Ovary (tissue), 3 donors: Measurements from ENCODE around the gene BAIAP2L1.

ENCODE experiments used
- EP300 ChIP-seq: sonication (generic); formaldehyde crosslinking; IDR thresholded peaks from one replicate; pipeline ENCODE4 v1.6.1; 2017; ENCODE audit warnings: antibody characterized with exemption
- TF ChIP-seq, protein P1 (sequence below), 3 donors: fragments of 450-650 bp in 2 of 3; fragments of 200-600 bp in 1 of 3; IDR thresholded peaks; one replicate each; pipeline versions ENCODE4 v1.5.1 to v1.8.0; 2016 to 2022; ENCODE audit warnings: antibody characterized with exemption in 3 of 3, mild to moderate bottlenecking in 1 of 3
- donor health status: DM: no; HTN: no; CAD: no.

DNA sequence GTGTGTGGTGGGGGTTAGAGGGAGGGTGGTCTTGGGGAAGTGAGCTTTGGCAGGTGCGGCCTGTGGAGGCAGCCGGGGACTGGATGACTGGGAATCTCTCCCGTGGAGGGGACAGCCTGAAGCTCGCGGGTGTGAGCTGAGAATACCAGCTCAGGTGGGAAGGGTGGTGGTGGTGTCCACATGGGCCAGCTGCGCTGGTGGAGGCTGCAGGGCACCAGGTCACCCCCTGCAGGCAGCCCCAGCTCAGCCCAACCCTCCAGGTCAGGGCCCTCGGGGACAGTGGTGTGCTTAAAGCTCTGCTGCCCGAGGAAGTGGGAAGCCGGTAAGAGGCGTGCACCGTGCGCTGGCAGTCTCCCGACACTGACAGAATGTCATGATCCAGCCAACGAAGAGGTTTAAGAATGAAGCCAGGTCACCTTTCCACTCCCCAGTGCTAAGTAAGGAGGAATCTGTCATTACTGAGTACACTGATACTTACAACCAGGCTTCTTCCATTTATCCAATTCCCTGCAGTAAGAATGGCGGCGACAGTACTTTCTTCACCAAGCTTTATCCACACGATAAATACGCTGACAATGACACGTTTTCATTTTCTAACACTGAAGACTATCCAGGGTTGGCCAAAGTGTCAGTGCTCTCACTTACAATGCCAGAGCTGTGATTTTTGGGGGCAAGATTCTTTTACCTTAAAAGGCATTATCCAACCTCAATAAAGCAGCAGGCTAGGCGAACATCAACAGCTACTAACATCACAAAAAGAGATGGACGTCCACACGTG, 99.0 kb downstream of the BAIAP2L1 start:
- TF ChIP-seq, protein P1, sequence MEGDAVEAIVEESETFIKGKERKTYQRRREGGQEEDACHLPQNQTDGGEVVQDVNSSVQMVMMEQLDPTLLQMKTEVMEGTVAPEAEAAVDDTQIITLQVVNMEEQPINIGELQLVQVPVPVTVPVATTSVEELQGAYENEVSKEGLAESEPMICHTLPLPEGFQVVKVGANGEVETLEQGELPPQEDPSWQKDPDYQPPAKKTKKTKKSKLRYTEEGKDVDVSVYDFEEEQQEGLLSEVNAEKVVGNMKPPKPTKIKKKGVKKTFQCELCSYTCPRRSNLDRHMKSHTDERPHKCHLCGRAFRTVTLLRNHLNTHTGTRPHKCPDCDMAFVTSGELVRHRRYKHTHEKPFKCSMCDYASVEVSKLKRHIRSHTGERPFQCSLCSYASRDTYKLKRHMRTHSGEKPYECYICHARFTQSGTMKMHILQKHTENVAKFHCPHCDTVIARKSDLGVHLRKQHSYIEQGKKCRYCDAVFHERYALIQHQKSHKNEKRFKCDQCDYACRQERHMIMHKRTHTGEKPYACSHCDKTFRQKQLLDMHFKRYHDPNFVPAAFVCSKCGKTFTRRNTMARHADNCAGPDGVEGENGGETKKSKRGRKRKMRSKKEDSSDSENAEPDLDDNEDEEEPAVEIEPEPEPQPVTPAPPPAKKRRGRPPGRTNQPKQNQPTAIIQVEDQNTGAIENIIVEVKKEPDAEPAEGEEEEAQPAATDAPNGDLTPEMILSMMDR (IDR thresholded peaks at IDR 0.05), result no peak
- no peak for TF ChIP-seq EP300
